ENCODE data around the gene JUP.

GRCh38 chr17:41754066-41754465, 32.4 kb downstream of the JUP start:
- no peak for TF ChIP-seq CTCF (IDR thresholded peaks at IDR 0.05)
- TF ChIP-seq POLR2A (IDR thresholded peaks at IDR 0.05), result no peak

All from esophagus squamous epithelium (tissue), 4 donors.